HFFc6 (cell line): ENCODE data around the gene KRTAP10-11. TPM values are rescaled to one million over a fixed set of nuclear protein-coding genes. Genes with fewer than 3 reads are reported as not detected.
"Not testable (repeated sequence)": the region's sequence is repeated elsewhere in the genome, so short reads cannot be mapped to it uniquely, and the experiment has no call there.

ENCODE experiments used
- DNase-seq: peaks from one replicate; pipeline ENCODE4 v3.0.0-alpha.2; 2018
- H3K27ac Mint-ChIP-seq: 2 replicates; pipeline ENCODE4 v1.8.0; 2020; ENCODE audit warnings: mild to moderate bottlenecking, mixed read lengths
- H3K27me3 Mint-ChIP-seq: 2 replicates; pipeline ENCODE4 v1.8.0; 2021; ENCODE audit warnings: mild to moderate bottlenecking, moderate library complexity, mixed read lengths; ENCODE audit not compliant: insufficient read depth
- H3K36me3 Mint-ChIP-seq: 2 replicates; pipeline ENCODE4 v1.8.0; 2021; ENCODE audit warnings: low read depth, mixed read lengths
- H3K4me1 Mint-ChIP-seq: 2 replicates; pipeline ENCODE4 v1.8.0; 2020; ENCODE audit warnings: low read depth, mixed read lengths
- H3K4me3 Mint-ChIP-seq: 2 replicates; pipeline ENCODE4 v1.8.0; 2020; ENCODE audit warnings: mild to moderate bottlenecking, moderate library complexity, mixed read lengths
- H3K9me3 Mint-ChIP-seq: 2 replicates; pipeline ENCODE4 v1.8.0; 2020; ENCODE audit warnings: mild to moderate bottlenecking, mixed read lengths
- total RNA-seq, 6 experiments: library from RNA; stranded (reverse); fragmentation: NEBNext Ultra II Directional; extraction: Animal tissue kit (Norgen Biotek cat#: 25700); gene quantifications; 2 replicates in 1 of 6; 3 replicates in 5 of 6; pipeline ENCODE4 v1.2.3, GENCODE V29; 2021
- TF ChIP-seq, protein P1 (sequence below): fragments of 200-600 bp; sonication (generic); IDR thresholded peaks from 2 replicates; pipeline ENCODE4 v1.5.0; 2021; ENCODE audit warnings: antibody characterized with exemption, mild to moderate bottlenecking

Gene KRTAP10-11
- total RNA-seq, 6 experiments from 2014 or later, result not detected

DNA sequence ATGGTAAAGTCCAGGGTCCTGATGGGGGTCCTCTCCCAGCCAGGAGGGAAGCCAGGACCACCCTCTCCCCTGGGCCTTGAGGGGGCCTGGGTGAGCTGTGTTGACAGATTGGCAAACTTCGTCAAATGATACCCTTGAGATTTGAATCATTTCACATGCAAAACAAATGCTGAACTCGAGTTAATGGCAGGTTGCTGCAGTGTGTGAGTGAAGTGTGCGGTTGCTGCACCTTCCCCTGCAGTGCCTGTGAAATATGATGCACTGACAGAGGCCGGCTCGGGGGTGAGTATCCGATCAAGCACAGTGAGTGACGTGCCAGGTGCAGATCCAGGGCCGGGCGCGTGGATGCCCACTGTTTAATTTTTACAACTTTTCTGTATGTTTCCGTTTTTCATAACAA lies 41.5 kb downstream of the KRTAP10-11 start:
- peaks cover 4% of the 10 kb centered on the region; the same call in 1 of the 2 replicates for H3K9me3 Mint-ChIP-seq

DNA sequence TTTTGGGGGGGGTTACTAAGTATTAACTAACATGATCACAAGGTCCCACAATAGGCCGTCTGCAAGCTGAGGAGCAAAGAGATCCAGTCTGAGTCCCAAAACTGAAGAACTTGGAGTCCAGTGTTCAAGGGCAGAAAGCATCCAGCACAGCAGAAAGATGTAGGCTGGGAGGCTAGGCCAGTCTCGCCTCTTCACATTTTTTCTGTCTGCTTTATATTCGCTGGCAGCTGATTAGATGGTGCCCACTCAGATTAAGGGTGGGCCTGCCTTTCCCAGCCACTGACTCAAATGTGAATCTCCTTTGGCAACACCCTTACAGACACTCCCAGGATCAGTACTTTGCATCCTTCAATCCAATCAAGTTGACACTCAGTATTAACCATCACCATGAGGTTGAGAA lies 43.5 kb downstream of the KRTAP10-11 start:
- Mint-ChIP-seq H3K27me3 (peaks cover 26% of the 10 kb centered on the region), H3K9me3 (peaks cover 21% of the 10 kb centered on the region)
- not testable (repeated sequence) for DNase-seq, H3K36me3 Mint-ChIP-seq, H3K27ac Mint-ChIP-seq, H3K4me1 Mint-ChIP-seq, H3K4me3 Mint-ChIP-seq

More for the DNA sequence above, 41.5 kb downstream of the KRTAP10-11 start:
- Mint-ChIP-seq H3K27ac (no peak overlapping the region), H3K27me3 (peaks cover 42% of the 10 kb centered on the region), H3K36me3 (no peaks in the 10 kb centered on the region), H3K4me1 (no peaks in the 10 kb centered on the region), H3K4me3 (no peak overlapping the region)
- no peak for DNase-seq
- TF ChIP-seq, protein P1, sequence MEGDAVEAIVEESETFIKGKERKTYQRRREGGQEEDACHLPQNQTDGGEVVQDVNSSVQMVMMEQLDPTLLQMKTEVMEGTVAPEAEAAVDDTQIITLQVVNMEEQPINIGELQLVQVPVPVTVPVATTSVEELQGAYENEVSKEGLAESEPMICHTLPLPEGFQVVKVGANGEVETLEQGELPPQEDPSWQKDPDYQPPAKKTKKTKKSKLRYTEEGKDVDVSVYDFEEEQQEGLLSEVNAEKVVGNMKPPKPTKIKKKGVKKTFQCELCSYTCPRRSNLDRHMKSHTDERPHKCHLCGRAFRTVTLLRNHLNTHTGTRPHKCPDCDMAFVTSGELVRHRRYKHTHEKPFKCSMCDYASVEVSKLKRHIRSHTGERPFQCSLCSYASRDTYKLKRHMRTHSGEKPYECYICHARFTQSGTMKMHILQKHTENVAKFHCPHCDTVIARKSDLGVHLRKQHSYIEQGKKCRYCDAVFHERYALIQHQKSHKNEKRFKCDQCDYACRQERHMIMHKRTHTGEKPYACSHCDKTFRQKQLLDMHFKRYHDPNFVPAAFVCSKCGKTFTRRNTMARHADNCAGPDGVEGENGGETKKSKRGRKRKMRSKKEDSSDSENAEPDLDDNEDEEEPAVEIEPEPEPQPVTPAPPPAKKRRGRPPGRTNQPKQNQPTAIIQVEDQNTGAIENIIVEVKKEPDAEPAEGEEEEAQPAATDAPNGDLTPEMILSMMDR, result no peak

DNA sequence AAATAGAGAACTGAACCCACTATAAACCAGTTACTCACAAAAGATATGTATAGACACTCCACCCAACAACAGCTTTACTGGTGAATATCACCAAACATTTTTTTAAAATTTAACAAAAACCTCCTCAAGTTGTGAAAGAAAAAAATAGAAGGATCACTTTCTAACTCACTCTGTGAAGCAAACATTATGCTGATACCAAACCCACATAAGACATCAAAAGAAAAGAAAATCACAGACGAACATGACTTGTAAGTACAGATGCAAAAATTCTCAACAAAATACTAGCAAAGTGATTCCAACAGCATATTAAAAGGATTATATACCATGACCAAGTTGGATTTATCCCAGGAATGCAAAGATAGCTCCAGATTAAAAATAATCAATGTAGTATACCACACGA lies 45.5 kb downstream of the KRTAP10-11 start:
- H3K4me1 Mint-ChIP-seq, result no peaks in the 10 kb centered on the region
- TF ChIP-seq, protein P1, result no peak
- no peak overlapping the region for H3K4me3 Mint-ChIP-seq
- H3K27me3 Mint-ChIP-seq, result peaks cover 35% of the 10 kb centered on the region
- H3K9me3 Mint-ChIP-seq, result peaks cover 21% of the 10 kb centered on the region
- no peak for DNase-seq
- no peaks in the 10 kb centered on the region for H3K36me3 Mint-ChIP-seq
- no peak overlapping the region for H3K27ac Mint-ChIP-seq

DNA sequence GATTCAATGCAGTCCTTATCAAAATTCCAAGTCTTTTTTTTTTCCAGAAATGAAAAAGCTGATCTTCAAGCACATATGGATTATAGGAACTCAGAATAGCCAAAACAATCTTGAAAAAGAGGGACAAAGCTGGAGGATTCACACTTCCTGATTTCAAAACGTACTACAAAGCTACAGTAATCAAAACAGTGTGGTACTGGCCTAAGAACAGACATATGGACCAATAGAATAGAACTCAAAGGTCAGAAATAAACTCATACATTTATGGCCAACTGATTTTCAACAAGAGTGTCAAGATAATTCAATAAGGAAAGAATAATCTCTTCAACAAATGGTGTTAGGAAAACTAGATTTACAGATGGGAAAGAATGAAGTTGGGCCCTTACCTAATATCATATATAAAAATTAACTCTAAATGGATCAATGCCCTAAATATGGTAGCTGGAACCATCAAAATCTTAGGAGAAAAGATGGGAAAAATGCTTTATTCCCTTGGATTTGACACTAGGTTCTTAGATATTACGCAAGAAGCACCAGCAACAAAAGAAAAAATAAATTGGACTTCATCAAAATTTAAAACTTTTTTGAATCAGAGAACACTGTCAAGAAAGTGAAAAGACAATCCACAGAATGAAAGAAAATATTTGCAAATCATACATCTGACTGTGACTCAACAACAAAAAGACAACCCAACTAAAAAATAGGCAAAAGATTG lies 46.7 kb downstream of the KRTAP10-11 start:
- TF ChIP-seq, protein P1, result no peak
- H3K27me3 Mint-ChIP-seq, result peaks cover 34% of the 10 kb centered on the region
- no peak overlapping the region for H3K4me3 Mint-ChIP-seq
- H3K36me3 Mint-ChIP-seq, result no peaks in the 10 kb centered on the region
- DNase-seq, result no peak
- H3K4me1 Mint-ChIP-seq, result no peaks in the 10 kb centered on the region
- H3K27ac Mint-ChIP-seq, result no peak overlapping the region
- H3K9me3 Mint-ChIP-seq, result peaks cover 21% of the 10 kb centered on the region

DNA sequence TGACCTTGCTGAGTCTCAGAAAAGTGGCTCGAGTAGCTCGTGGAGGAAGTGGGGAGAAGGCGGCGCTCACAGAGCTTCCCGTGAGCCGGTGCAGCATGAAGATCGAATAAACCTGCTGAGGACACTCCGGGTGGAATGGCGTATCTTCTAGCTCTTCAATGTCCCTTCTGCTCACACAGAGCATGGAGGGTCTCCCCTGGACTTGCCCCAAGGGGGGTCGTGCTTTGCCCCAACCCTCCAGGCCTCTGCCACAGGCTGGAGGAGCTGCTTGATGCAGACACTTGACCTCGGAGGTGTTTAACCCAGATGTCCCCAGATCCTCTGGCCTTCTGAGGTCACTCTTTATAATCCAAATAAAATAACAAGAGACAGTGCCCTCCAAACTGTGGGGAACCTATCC lies 48.6 kb downstream of the KRTAP10-11 start:
- TF ChIP-seq, protein P1, result no peak
- Mint-ChIP-seq H3K4me1 (no peaks in the 10 kb centered on the region), H3K4me3 (no peak overlapping the region), H3K27ac (no peak overlapping the region), H3K27me3 (peaks cover 40% of the 10 kb centered on the region), H3K9me3 (peaks cover 21% of the 10 kb centered on the region), H3K36me3 (no peaks in the 10 kb centered on the region)
- DNase-seq, result no peak

DNA sequence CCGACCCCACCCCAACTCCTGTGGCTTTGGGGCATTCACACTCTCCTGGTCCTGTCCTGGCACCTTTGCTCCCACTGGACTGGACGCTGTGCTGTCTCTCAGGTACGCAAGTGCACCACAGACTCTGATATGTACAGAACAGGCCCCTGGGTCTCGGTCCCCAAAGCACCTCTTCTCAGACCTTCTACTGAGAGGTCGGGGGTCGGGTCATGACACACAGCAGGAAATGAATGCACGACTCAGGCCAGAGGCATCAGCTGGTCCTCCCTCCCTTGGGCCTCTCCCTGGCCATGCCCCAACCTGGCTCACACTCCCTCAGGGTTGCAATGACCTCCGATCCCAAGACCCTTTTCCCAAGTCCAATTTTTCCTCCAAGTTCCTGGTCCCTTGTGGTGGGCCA lies 49.0 kb downstream of the KRTAP10-11 start:
- Mint-ChIP-seq H3K27ac (no peak overlapping the region), H3K4me1 (no peaks in the 10 kb centered on the region), H3K4me3 (no peak overlapping the region), H3K27me3 (peaks cover 44% of the 10 kb centered on the region), H3K36me3 (no peaks in the 10 kb centered on the region), H3K9me3 (peaks cover 21% of the 10 kb centered on the region)
- TF ChIP-seq, protein P1, result no peak
- no peak for DNase-seq
